Measurements from ENCODE around the gene SLC18A2. TPM values are rescaled to one million over a fixed set of nuclear protein-coding genes. Genes with fewer than 3 reads are reported as not detected.

Gene SLC18A2
- total and polyA plus RNA-seq, 2 donors (not counting 3 experiments of a cell fraction or from before 2014, with no cell fraction given) = not detected

- Histone ChIP-seq H3K36me3 (ENCODE audit: control insufficient read depth in 2 of 2, extremely low read depth in 1 of 2, insufficient read depth in 2 of 2, low read length in 2 of 2) (no peaks in the 10 kb centered on the region), H3K9me1 (replicated peaks; ENCODE audit: control insufficient read depth, extremely low read depth, insufficient read depth, low read length) (no peaks in the 10 kb centered on the region), H3K4me2 (ENCODE audit: insufficient read depth, low read length) (no peak overlapping the region), H3K4me3 (replicated peaks in 1 of 3; ENCODE audit: insufficient read depth in 1 of 3, low read depth in 1 of 3, low read length in 3 of 3) (no peak overlapping the region), H3K27me3 (ENCODE audit: control insufficient read depth in 2 of 2, insufficient read depth in 2 of 2, low read length in 2 of 2) (peaks cover 0 to 4% of the 10 kb centered on the region in 2 experiments), H3K79me2 (ENCODE audit: control insufficient read depth, insufficient read depth, low read length) (no peaks in the 10 kb centered on the region), H4K20me1 (replicated peaks; ENCODE audit: control insufficient read depth, extremely low read depth, insufficient read depth, low read length) (no peaks in the 10 kb centered on the region), H3K27ac (ENCODE audit: insufficient read depth, low read depth, low read length) (no peak overlapping the region), H3K4me1 (ENCODE audit: control insufficient read depth, extremely low read depth, insufficient read depth, low read length) (no peaks in the 10 kb centered on the region), H3K9ac (replicated peaks; ENCODE audit: extremely low read depth, insufficient read depth, low read length) (no peak overlapping the region), H3K9me3 (replicated peaks; ENCODE audit: control insufficient read depth, insufficient read depth, low read length) (no peaks in the 10 kb centered on the region), H2AFZ (ENCODE audit: low read depth, low read length) (no peak overlapping the region)
- BruUV-seq (replicated peaks) = no TSS peak
- intact Hi-C loops (cut with micrococcal nuclease) = no loop called here
- DNase-seq (ENCODE audit: low read depth, low spot score) = no peak
- dilution Hi-C loops (cut with MboI; ENCODE audit: extremely low pct_ligation_motif_present, low sequenced_read_pairs) = no loop called here
- ChIA-PET CTCF (interaction anchor here (1.1 to 1.7 kb wide), 2 partner anchors 15 to 46 kb away, joined by 3 to 4 read pairs; no protein-coding TSS in a partner anchor), POLR2A (no interaction called here)
- TF ChIP-seq GATA2 (IDR thresholded peaks at IDR 0.05; ENCODE audit: insufficient read depth, insufficient read length, low read depth, low read length) = no peak
- TF ChIP-seq JUN (IDR thresholded peaks at IDR 0.05; ENCODE audit: borderline replicate concordance, insufficient read depth, insufficient read length, low read depth) = no peak
- TF ChIP-seq MAX (IDR thresholded peaks at IDR 0.05; ENCODE audit: insufficient read depth, insufficient read length) = no peak
- no peak for TF ChIP-seq MYC (IDR thresholded peaks at IDR 0.05; ENCODE audit: low read depth, low read length)
- no peak for TF ChIP-seq POLR2A (IDR thresholded peaks at IDR 0.05; ENCODE audit: low read depth, low read length)
- TF ChIP-seq CTCF (IDR thresholded peaks at IDR 0.05; ENCODE audit: extremely low read depth in 1 of 2, insufficient read depth in 1 of 2, low read depth in 1 of 2, low read length in 2 of 2) = no peak
- TF ChIP-seq FOS (IDR thresholded peaks at IDR 0.05; ENCODE audit: borderline replicate concordance, insufficient read depth, low read length) = no peak
- no peak for TF ChIP-seq EZH2 (IDR thresholded peaks at IDR 0.05; ENCODE audit: borderline replicate concordance, low read depth, low read length, severe bottlenecking)
- TF ChIP-seq POLR2AphosphoS5 (IDR thresholded peaks at IDR 0.05; ENCODE audit: insufficient read depth, low read depth, low read length) = no peak
- no peak for FAIRE-seq
These were observed 22.0 kb downstream of the SLC18A2 start for GRCh38 chr10:117262903-117263293.

All from endothelial cell of umbilical vein (primary cell).